H1 (cell line): ENCODE data around the gene SMIM24. TPM values are rescaled to one million over a fixed set of nuclear protein-coding genes. Genes with fewer than 3 reads are reported as not detected.
A peak's percentile ranks its signal among the peaks of the same experiment; 100 is the strongest.

ENCODE experiments used
- CTCF ChIA-PET: fragments of 300-600 bp; sonication (Branson Sonifier 250); formaldehyde crosslinking; loops from one replicate; lab custom pipeline; 2021; ENCODE audit not compliant: partially characterized antibody; lab: Charles Lee
- POLR2A ChIA-PET: fragments of 300-600 bp; sonication (Branson Sonifier 250); formaldehyde crosslinking; loops from one replicate; lab custom pipeline; 2021; ENCODE audit warnings: inconsistent platforms; ENCODE audit not compliant: partially characterized antibody; lab: Charles Lee
- DNase-seq, 2 experiments: peaks; one replicate each; pipeline versions ENCODE4 v3.0.0 to v3.0.0-alpha.2; 2010 to 2022; ENCODE audit warnings: low spot score in 2 of 2, low read depth in 1 of 2, mixed read lengths in 1 of 2
- FAIRE-seq: peaks from 2 replicates; lab custom pipeline; 2011; peaks lifted over from hg19 to GRCh38; lab: Jason Lieb, UNC
- H2AFZ ChIP-seq: 2 replicates; pipeline ENCODE4 v1.8.1; 2012; ENCODE audit warnings: low read length, inconsistent platforms
- H2AK5ac ChIP-seq: 2 replicates; pipeline ENCODE4 v1.6.1; 2013; ENCODE audit warnings: low read depth, low read length
- H2BK120ac ChIP-seq: replicated peaks from 2 replicates; pipeline ENCODE3; 2013; ENCODE audit warnings: low read depth, low read length, inconsistent platforms
- H2BK12ac ChIP-seq: 2 replicates; pipeline ENCODE4 v1.6.1; 2013; ENCODE audit warnings: low read depth, low read length
- H2BK15ac ChIP-seq: 2 replicates; pipeline ENCODE4 v1.6.1; 2013; ENCODE audit warnings: low read length
- H2BK20ac ChIP-seq: 2 replicates; pipeline ENCODE4 v1.6.1; 2013; ENCODE audit warnings: low read length
- H2BK5ac ChIP-seq: 2 replicates; pipeline ENCODE4 v1.6.1; 2013; ENCODE audit warnings: low read depth, low read length
- H3K14ac ChIP-seq: 2 replicates; pipeline ENCODE4 v1.6.1; 2013; ENCODE audit warnings: inconsistent platforms; ENCODE audit not compliant: insufficient read length
- H3K18ac ChIP-seq: 2 replicates; pipeline ENCODE4 v1.6.1; 2013; ENCODE audit warnings: low read length; ENCODE audit errors: extremely low read depth
- H3K23ac ChIP-seq: 2 replicates; pipeline ENCODE4 v1.6.1; 2013; ENCODE audit warnings: inconsistent platforms; ENCODE audit not compliant: insufficient read length
- H3K23me2 ChIP-seq: 2 replicates; pipeline ENCODE4 v1.6.1; 2013; ENCODE audit warnings: low read depth, low read length
- H3K27ac ChIP-seq: 2 replicates; pipeline ENCODE4 v1.6.1; 2011; ENCODE audit warnings: low read depth, low read length, inconsistent platforms
- H3K27me3 ChIP-seq, 4 experiments: replicated peaks in 1 of 4; 1 replicate in 1 of 4; 2 replicates in 3 of 4; pipeline versions ENCODE4 v1.6.1 to v1.8.1; 2011 to 2013; ENCODE audit warnings: low read length in 3 of 4, mild to moderate bottlenecking in 3 of 4, inconsistent platforms in 2 of 4, mixed read lengths in 2 of 4, moderate library complexity in 1 of 4; ENCODE audit not compliant: control insufficient read depth in 3 of 4, insufficient read depth in 3 of 4; ENCODE audit errors: extremely low read depth in 1 of 4
- H3K36me3 ChIP-seq, 4 experiments: 2 replicates each; pipeline versions ENCODE4 v1.6.1 to v1.8.1; 2011 to 2013; ENCODE audit warnings: mild to moderate bottlenecking in 4 of 4, low read length in 3 of 4, moderate library complexity in 2 of 4, control low read depth in 1 of 4, inconsistent platforms in 1 of 4; ENCODE audit not compliant: insufficient read depth in 4 of 4, control insufficient read depth in 2 of 4
- H3K4ac ChIP-seq: replicated peaks from 2 replicates; pipeline ENCODE3; 2013; ENCODE audit warnings: low read length, low read depth, mixed read lengths, inconsistent platforms; ENCODE audit not compliant: insufficient read length
- H3K4me1 ChIP-seq, 4 experiments: replicated peaks in 1 of 4; 1 replicate in 1 of 4; 2 replicates in 3 of 4; pipeline versions ENCODE4 v1.6.1 to v1.8.1; 2011 to 2013; ENCODE audit warnings: low read length in 3 of 4, inconsistent platforms in 2 of 4, mixed read lengths in 1 of 4; ENCODE audit not compliant: insufficient read depth in 4 of 4, control insufficient read depth in 3 of 4
- H3K4me2 ChIP-seq, 2 experiments: 2 replicates each; pipeline versions ENCODE4 v1.6.1 to v1.8.1; 2011 to 2013; ENCODE audit warnings: low read depth in 2 of 2, low read length in 2 of 2, control low read depth in 1 of 2, inconsistent platforms in 1 of 2, mild to moderate bottlenecking in 1 of 2; ENCODE audit not compliant: insufficient read depth in 1 of 2
- H3K4me3 ChIP-seq, 4 experiments: fragments of 200-600, 300-600 bp in 1 of 4; sonication (generic), shearing (Covaris generic), sonication (Bioruptor Twin) in 1 of 4; 2 replicates each; pipeline versions ENCODE4 v1.5.1 to v1.8.1; 2011 to 2016; ENCODE audit warnings: low read length in 4 of 4, low read depth in 3 of 4, control low read depth in 2 of 4, inconsistent platforms in 2 of 4, mild to moderate bottlenecking in 2 of 4, mixed read lengths in 1 of 4, moderate library complexity in 1 of 4; ENCODE audit not compliant: insufficient read depth in 2 of 4; ENCODE audit errors: extremely low read depth in 1 of 4
- H3K56ac ChIP-seq: replicated peaks from 2 replicates; pipeline ENCODE3; 2013; ENCODE audit warnings: low read depth, mild to moderate bottlenecking, mixed read lengths, low read length, inconsistent platforms; ENCODE audit not compliant: insufficient read length
- H3K79me1 ChIP-seq: 2 replicates; pipeline ENCODE4 v1.6.1; 2013; ENCODE audit warnings: low read depth, low read length, control low read depth
- H3K79me2 ChIP-seq, 2 experiments: 2 replicates each; pipeline versions ENCODE4 v1.6.1 to v1.8.1; 2012 to 2013; ENCODE audit warnings: low read length in 2 of 2, mild to moderate bottlenecking in 2 of 2, inconsistent platforms in 1 of 2; ENCODE audit not compliant: insufficient read depth in 2 of 2, control insufficient read depth in 1 of 2
- H3K9ac ChIP-seq, 4 experiments: replicated peaks in 1 of 4; 1 replicate in 1 of 4; 2 replicates in 3 of 4; pipeline versions ENCODE4 v1.6.1 to v1.8.1; 2011 to 2013; ENCODE audit warnings: low read depth in 3 of 4, low read length in 3 of 4, control low read depth in 2 of 4, mild to moderate bottlenecking in 2 of 4, moderate library complexity in 2 of 4, inconsistent platforms in 1 of 4; ENCODE audit errors: extremely low read depth in 1 of 4
- H3K9me3 ChIP-seq, 2 experiments: 2 replicates each; pipeline versions ENCODE4 v1.6.1 to v1.8.1; 2012 to 2013; ENCODE audit warnings: mild to moderate bottlenecking in 2 of 2, moderate library complexity in 2 of 2, control low read depth in 1 of 2, inconsistent platforms in 1 of 2, low read depth in 1 of 2, low read length in 1 of 2, mixed read lengths in 1 of 2; ENCODE audit not compliant: insufficient read depth in 2 of 2
- H4K20me1 ChIP-seq, 2 experiments: replicated peaks in 1 of 2; 2 replicates each; pipeline versions ENCODE3 to v1.8.1; 2011 to 2013; ENCODE audit warnings: inconsistent platforms in 2 of 2, low read length in 2 of 2, mild to moderate bottlenecking in 1 of 2; ENCODE audit not compliant: insufficient read depth in 2 of 2, control insufficient read depth in 1 of 2
- H4K5ac ChIP-seq: 2 replicates; pipeline ENCODE4 v1.6.1; 2013; ENCODE audit warnings: low read length, low read depth, mixed read lengths, inconsistent platforms; ENCODE audit not compliant: insufficient read length
- H4K8ac ChIP-seq: 2 replicates; pipeline ENCODE4 v1.8.0; 2013; ENCODE audit warnings: mild to moderate bottlenecking, moderate library complexity, low read length, inconsistent platforms; ENCODE audit not compliant: insufficient read depth; ENCODE audit errors: extremely low read depth
- H4K91ac ChIP-seq: replicated peaks from 2 replicates; pipeline ENCODE3; 2013; ENCODE audit warnings: low read length, mixed read lengths, inconsistent platforms; ENCODE audit not compliant: insufficient read length
- CHD1 ChIP-seq: IDR thresholded peaks from 2 replicates; pipeline ENCODE4 v1.6.1; 2012; ENCODE audit warnings: low read depth, low read length, improper control_type of control experiment
- WGBS, 2 experiments: shearing (Covaris generic) in 1 of 2; methylation state at CpG; one replicate each; pipeline versions ENCODE4 v1.1.6 to v1.1.7; 2013 to 2015; ENCODE audit warnings: low lambda C conversion rate in 2 of 2, mixed read lengths in 2 of 2, inconsistent platforms in 1 of 2, low coverage in 1 of 2, missing lambda C conversion rate in 1 of 2; ENCODE audit not compliant: insufficient replicate concordance in 2 of 2, insufficient coverage in 1 of 2, insufficient read length in 1 of 2; ENCODE audit errors: extremely low coverage in 1 of 2, missing lambda C conversion rate in 1 of 2; 5-methylcytosine and 5-hydroxymethylcytosine counted together
- polyA plus RNA-seq, 7 experiments: library from polyadenylated mRNA; depleted of rRNA in 3 of 7; stranded (reverse) in 5 of 7; unstranded in 2 of 7; fragments of >200 nt in 5 of 7; fragments of 200-250 nt in 2 of 7; gene quantifications; 1 replicate in 5 of 7; 2 replicates in 1 of 7; 4 replicates in 1 of 7; pipeline versions ENCODE4 v1.2.1 to v1.2.3, GENCODE V29; 2011 to 2013; ENCODE audit warnings: missing spikeins in 2 of 7, mixed read lengths in 2 of 7
- total RNA-seq: library from RNA; stranded (reverse); fragmentation: NEBNext Ultra II Directional; extraction: Animal tissue kit (Norgen Biotek cat#: 25700); gene quantifications from 2 replicates; pipeline ENCODE4 v1.2.1, GENCODE V29; 2021
- TF ChIP-seq, protein P1 (sequence below), 3 experiments: IDR thresholded peaks; 1 replicate in 2 of 3; 2 replicates in 1 of 3; pipeline versions ENCODE4 v1.5.1 to v1.6.1; 2011; ENCODE audit warnings: low read length in 3 of 3, mild to moderate bottlenecking in 3 of 3, inconsistent platforms in 2 of 3, low read depth in 1 of 3, moderate library complexity in 1 of 3; ENCODE audit not compliant: insufficient read depth in 1 of 3; ENCODE audit errors: control extremely low read depth in 1 of 3

SMIM24 gene
- total and polyA plus RNA-seq, 2 of the 8 experiments (the other 6 are each of a cell fraction or from before 2014, with no cell fraction given) = 3.8 to 4.5 TPM

DNA sequence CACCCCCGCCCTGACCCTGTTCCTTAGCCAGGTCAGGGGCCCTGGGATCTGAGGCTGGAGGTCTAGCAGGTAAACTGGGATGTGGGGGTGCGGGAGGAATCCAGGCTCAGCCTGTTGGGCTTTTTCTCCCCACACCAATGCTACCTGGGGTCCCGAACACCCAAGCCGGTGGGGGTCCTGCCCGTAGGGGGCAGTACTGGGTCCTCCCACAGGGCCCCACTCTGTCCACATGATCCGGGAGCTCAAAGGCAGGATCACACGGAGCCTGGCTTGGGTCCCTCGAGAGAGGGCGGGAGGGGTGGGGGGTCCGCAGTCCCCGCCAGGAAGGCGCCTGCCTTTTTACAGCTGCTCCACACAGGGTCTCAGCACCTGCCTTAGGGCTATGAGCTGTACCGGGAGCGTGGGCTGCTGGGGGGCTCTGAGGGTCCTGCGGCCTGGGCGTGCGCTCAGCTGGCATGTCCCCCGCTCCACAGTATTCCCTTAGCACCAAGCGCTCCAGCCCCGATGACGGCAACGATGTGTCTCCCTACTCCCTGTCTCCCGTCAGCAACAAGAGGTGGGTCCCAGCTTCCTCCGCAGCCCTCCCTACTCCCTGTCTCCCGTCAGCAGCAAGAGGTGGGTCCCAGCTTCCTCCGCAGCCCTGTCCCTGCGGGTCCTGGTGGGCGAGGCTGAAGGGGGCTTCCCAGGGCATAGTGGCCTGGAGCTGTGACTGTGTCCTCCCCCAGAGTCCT lies 46.3 kb upstream of the SMIM24 start:
- Histone ChIP-seq H4K20me1 (peaks cover 0 to 14% of the 10 kb centered on the region in 2 experiments), H3K9ac (no peak overlapping the region), H3K27ac (no peak overlapping the region), H3K9me3 (no peaks in the 10 kb centered on the region), H2BK20ac (no peak overlapping the region), H2BK5ac (no peak overlapping the region), H3K18ac (no peak overlapping the region), H3K23me2 (peaks cover 9% of the 10 kb centered on the region; the same call in 1 of the 2 replicates), H2BK15ac (no peak overlapping the region), H4K91ac (no peak overlapping the region), H4K8ac (no peak overlapping the region), H2BK12ac (no peak overlapping the region), H2BK120ac (no peak overlapping the region), H3K4me2 (no peak overlapping the region), H3K23ac (no peak overlapping the region), H3K36me3 (peaks cover 3 to 15% (median 11%) of the 10 kb centered on the region in 4 experiments; a peak in 6 of 8 replicates), H3K79me1 (no peaks in the 10 kb centered on the region; the same call in 1 of the 2 replicates), H3K14ac (no peak overlapping the region), H3K4me3 (no peak overlapping the region), H3K27me3 (no peaks in the 10 kb centered on the region), H3K56ac (no peak overlapping the region), H2AFZ (no peak overlapping the region), H3K79me2 (peaks cover 0 to 7% of the 10 kb centered on the region in 2 experiments; a peak in 2 of 4 replicates), H4K5ac (no peak overlapping the region), H3K4ac (no peak overlapping the region), H3K4me1 (no peaks in the 10 kb centered on the region; a peak in 1 of 7 replicates), H2AK5ac (no peak overlapping the region)
- DNase-seq (no peak), FAIRE-seq (no peak)
- ChIA-PET CTCF (interaction anchor here (0.5 to 2.2 kb wide), 11 partner anchors 10 to 229 kb away, joined by 3 to 16 read pairs (median 4); partner anchors contain the start of gene TEKTIP1), POLR2A (interaction anchor here (0.7 to 4.3 kb wide), 9 partner anchors 10 to 35 kb away, joined by 3 to 30 read pairs (median 4); partner anchors contain the start of gene TEKTIP1)
- 93% methylated on average over 22 of the region's 28 CpGs; no CpG with 5 or more reads in 1 of the 2 experiments for WGBS, 2 experiments
- TF ChIP-seq CHD1 = no peak
- TF ChIP-seq, protein P1, sequence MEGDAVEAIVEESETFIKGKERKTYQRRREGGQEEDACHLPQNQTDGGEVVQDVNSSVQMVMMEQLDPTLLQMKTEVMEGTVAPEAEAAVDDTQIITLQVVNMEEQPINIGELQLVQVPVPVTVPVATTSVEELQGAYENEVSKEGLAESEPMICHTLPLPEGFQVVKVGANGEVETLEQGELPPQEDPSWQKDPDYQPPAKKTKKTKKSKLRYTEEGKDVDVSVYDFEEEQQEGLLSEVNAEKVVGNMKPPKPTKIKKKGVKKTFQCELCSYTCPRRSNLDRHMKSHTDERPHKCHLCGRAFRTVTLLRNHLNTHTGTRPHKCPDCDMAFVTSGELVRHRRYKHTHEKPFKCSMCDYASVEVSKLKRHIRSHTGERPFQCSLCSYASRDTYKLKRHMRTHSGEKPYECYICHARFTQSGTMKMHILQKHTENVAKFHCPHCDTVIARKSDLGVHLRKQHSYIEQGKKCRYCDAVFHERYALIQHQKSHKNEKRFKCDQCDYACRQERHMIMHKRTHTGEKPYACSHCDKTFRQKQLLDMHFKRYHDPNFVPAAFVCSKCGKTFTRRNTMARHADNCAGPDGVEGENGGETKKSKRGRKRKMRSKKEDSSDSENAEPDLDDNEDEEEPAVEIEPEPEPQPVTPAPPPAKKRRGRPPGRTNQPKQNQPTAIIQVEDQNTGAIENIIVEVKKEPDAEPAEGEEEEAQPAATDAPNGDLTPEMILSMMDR (IDR thresholded peaks at IDR 0.05; ENCODE audit: control extremely low read depth in 1 of 3, insufficient read depth in 1 of 3, low read depth in 1 of 3, low read length in 3 of 3) = peak; percentile 9 to 48 (median 29); a peak in 2 of 4 replicates
